Stimulated activated CD4-positive, alpha-beta T cell treated with anti-CD3 and anti-CD28 coated beads, Interleukin-15, amount 100 ng/mL, for 24 hours (primary cell): Measurements from ENCODE around the gene ATPAF1.

Source experiments
- DNase-seq: peaks from one replicate; pipeline ENCODE4 v3.0.0-alpha.2; 2020

ATPAF1 gene

DNA sequence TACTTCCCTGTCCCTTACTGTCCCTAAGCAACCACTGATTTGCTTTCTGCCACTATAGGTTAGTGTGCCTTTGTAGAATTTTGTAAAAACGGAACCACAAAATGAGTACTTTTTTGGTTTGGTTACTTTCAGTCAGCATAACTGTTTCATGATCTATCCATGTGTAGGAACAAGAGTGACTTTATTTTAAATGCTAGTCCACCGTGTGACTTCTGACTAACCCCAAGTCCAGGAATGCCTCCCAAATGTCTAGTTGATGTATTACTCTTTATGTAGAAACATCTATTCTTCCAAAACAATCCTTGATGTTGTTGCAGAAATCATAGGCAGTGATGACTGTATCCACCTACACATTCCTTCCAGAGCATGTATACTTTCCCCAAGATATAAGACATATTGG lies 21.3 kb downstream of the ATPAF1 start:
- DNase-seq = no peak

DNA sequence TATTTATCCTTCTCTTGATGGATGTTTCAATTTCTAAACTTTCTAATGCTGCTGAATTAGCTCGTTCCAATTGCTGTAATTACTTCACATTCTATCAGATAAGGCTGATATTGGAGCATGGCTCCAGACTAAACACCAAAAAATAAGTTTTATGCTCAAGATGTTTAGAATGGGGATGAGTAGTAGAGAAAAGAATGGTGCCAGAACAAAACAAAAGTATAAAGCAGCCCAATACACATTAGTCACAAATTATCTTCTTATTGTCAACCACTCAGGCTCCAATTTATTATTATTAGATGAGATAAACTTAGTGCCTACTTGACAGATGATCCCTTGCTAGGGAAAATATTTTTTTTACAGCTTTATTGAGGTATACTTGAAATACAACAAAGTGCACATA lies 21.8 kb downstream of the ATPAF1 start:
- DNase-seq = no peak

DNA sequence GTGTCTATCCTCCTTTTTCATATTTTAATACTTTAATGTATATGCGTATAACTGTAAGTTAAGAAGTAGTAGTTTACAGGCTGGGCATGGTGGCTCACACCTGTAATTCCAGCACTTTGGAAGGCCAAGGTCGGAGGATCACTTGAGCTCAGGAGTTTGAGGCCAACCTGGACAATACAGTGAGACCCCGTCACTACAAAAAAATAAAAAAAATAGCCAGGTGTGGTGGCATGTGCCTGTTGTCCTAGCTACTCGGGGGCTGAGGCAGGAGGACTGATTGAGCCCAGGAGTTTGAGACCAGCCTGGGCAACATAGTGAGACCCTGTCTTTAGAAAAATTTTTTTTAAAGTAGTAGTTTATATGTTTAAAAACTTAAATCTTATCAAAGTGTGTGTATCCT lies 22.3 kb downstream of the ATPAF1 start:
- DNase-seq = no peak

DNA sequence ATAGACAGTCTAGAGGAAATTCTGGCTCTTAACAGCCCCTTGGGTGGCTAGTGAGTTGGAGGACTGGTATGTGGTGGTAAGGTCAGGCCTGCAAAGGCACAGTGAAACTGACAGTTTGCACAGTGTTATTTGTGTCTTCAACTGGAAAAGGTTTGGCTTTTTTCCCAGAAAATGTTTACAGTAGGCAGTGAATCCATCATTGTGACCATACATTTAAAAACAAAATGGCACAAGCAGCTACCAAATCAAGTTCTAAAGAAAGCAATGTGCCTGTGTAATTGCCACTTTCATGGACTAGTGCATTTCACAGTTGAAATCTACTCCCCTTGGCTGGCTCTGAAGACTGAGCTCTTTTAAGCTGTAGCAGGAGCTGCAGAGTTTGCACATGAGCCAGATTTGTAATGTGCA lies 24.8 kb downstream of the ATPAF1 start:
- no peak for DNase-seq

DNA sequence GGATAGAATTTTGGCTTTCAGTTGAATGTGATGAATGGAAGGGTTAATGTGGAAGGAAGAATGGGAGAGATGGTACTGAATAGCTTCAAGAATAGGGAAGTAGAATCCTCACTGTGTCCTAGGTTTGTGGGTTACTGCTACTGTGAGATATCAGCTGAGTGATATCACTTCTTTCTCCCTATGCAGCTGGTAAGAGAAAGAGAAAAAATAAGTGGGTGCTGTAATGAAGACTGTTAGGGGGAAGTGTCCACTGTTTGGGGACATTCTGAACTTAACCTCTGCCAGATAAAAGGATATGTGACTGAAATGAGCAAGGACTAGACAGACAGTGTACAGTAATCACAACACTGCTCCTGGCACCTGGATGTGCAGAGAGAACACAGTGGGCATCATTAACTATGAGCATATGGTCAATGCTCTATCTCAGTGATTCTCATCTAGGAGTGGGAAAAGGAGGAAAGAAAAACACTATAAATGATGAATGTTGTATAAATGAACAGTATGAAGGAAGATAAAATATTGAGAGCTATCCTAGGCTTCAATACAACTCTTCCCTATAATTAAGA lies 26.0 kb downstream of the ATPAF1 start:
- DNase-seq = no peak

DNA sequence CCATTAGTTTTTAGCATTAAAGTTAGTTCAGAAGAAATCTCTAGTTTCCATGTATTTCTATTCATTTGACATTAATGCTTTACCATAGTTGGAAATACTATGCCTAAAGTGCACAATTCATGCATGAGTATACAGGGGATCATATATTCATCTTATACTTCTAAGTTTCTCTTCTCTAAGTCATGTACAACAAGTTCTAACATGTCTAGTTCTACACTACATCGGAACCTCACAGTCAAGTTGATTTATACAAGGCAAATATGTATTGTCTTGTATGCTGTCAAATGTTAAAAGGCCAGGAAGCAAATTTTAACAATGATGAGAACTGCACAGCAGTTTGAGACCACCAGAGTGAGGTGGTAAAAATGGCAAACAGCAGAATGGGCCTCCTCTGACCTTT lies 28.6 kb downstream of the ATPAF1 start:
- DNase-seq = no peak

DNA sequence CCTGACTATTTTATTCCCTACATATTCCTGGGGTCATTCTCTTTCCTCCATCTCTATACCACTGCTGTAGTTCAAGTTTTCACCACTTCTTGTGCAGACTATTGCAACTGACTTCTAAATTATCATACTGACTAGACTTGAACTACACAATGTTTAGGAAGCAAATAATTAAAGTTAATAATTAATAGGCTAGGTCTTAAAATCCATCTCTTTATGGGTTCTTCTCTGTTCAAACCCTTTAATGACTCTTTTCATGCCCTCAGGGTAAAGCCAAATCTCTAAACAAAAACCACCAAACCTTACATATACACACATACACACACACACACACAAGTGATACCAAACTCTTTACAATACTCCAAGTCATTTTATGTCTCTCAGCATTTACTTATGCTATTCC lies 29.2 kb downstream of the ATPAF1 start:
- no peak for DNase-seq

DNA sequence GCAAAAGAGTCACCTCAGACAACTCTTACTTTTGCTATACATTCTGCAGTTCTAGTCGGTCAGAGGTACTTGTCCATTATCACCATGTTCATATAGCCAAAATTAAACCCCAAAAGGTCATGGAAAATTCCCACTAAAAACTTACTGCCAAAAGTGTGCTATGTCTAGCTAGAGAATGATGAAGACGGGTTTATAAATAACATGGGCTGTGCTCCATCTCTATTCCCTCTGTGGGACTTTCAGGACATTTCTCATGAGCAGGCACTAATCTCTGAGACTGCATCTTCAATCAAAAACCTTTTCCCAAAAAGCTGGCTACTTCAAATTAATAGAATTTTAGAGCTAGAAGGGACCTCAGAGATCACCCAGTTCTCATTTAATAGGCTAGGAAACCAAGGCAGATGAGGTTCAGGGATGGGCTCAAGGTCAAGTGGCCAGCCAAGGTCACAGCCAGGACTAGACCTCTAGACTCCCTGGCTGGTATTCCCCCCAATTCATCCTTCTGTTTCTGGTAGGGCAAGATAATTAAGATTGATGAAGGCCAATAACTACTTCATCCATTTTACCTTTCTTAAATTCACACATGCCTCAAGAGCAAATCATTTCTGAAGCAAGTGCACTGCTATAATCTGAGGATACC lies 30.6 kb downstream of the ATPAF1 start:
- DNase-seq = no peak

DNA sequence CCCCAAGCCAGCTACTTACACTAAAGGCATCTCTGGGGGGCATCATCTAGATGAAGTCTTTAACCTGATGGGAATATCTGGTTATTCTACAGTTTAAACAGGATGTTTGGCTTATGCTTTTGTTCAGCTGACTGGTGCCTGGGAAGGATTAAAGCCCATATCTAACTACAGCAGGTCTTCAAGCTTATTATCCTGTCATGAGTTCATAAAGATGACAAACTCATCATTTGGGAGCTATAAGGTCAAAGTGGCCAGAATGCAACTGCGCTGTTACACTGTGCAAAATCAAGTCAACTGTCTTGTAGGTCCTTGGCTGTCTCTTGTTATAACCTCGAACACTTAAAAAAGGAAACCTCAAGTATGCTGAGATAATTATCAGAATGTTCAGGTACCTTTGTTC lies 33.0 kb downstream of the ATPAF1 start:
- no peak for DNase-seq

DNA sequence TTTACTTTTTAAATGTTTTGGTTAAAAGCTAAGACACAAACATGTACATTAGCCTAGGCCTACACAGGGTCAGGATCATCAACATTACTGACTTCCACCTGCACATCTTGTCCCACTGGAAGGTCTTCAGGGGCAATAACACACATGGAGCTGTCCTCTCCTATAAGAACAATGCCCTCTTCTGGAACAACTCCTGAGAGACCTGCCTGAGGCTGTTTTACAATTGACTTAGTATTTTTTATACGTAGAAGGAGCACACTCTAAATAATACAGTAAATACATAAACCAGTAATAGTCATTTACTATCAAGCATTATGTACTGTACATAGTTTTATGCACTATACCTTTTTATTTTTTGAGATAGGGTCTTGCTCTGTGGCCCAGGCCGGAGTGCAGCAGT lies 37.4 kb downstream of the ATPAF1 start:
- DNase-seq = no peak

DNA sequence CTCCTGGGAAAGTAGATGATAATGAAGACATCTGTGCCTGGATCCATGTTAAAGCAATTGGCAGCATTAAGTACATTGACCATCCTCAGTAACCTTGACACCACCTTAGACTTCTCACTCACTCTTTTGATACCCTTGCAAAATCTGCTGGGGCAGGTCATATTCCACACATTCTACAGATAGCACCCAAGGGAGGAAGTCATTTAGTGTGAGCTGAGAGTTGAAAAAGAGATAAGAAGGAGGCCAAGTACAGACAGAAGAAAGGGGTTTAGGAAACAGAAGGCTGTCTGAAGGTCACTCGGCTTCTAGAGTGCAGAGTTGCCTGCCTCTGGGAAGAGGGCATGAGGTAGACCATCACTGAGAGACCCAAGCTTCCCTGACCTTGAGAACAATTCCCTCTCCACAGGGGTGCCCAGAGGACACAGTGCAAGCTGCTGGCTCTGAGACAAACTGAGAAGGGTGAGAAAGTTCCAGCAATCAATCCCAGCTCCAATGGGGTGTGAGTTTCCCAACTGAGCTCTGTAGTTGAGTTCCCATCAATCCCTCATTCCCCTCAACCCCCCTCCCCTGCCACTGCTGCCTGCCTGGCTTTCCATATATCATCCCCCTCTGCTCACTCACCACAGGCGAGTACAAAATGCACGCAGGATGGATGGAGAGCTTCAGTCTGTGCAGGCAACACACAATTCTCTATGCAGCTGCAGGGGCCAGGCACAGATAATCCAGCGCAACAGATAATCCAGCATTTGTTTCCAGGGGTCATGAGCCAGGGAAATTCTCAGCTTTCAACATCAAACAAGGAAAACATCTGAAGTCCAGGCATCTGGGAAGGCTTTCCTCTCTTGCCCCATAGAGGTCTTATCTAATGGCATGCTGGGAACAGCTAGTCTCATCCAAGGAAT lies 44.2 kb downstream of the ATPAF1 start:
- no peak for DNase-seq

DNA sequence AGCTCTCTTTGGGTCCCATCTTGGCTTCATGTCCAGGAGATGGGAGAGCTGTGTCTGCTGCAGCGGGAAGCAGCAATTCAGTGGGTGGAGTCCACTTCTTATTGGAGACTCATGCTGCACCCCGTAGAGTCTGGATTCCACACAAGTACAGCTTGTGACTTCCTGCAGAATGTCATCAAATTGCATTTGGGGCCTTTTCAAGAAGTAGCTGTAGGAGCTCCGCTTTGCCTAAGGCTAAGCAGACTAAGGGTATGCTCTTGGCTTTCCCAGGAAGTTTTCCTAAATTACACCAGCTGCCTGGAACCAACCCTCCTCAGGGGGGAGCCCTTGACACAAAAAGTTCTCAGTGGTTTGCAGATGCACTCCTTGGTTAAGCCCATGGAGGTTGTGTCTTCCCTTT lies 45.8 kb downstream of the ATPAF1 start:
- DNase-seq = no peak

DNA sequence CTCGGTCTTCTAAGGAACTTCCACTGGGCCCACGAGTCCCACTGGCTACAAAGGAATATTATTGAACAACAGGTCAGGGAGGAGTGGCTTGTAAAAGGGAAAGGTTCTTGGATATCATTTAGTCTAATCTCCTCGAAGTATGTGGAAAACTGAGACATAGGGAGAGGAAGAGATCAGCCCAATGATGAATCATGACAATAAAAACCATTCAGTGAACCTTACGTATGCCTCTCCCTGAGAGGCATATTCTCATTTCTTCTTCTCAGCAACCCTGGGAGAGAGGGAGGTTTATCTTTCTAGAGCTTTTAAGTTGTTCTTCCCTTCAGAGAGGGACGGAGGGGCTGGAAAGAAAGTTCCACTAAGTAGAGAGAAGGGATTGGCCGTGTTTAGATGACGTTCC lies 46.2 kb downstream of the ATPAF1 start:
- DNase-seq = no peak

DNA sequence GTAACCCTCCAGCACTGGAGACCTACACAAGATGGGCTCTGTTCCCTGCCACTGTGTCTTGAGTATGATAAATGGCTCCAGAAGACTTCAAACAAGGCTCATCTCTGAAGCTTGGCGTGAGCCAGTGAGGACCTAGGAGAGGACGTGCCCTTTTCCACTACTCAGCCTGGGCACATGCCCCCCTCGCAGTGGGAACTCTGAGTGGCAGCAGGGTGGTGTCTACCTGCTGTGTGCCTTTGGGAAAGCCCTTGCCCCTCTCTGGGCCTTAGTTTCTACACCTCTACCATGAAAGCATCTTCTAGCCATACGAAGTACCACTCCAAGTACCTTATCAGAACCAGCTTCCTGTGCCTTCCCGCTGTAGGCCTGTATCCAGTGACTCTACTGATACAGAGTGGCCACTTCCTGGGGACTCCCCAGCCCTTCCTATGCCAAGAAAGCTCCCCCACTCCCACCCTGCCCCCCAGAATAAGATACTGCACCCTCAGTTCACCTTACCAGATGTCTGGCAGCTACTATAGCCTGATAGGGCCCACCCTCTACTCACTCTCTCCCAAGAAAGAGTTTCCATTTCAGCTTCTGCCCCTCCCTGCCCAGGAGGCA lies 48.4 kb downstream of the ATPAF1 start:
- DNase-seq = no peak

DNA sequence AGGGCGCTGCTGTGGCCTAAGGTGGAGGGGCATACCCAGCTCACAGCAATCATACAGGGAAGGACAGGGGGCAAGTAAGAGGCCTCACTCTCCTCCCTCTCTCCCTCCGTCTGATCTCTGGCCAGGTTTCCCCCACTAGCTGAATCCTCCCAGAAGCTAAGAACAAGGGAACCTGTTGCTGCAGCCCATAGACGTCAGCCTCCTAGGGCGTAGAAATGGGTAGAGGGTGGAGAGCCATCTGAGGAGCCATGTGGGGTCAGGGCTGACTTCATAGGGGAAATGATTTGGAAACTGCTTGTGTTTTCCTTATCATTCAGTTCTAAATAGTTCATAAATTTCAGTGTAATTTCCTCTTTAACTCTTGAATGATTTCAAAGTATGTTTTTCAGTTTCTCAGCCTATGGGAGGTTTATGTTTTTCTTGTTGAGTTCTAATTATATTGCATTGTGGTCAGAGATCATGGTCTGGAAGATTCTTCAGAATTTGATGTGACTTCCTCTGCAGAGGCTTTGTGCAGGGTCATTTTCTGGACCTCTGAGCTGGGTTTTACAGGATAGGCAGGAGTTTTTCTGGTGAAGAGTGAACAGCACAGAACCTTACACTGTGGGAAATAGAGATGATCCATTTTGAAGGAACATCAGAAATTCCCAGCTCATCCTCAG lies 49.3 kb downstream of the ATPAF1 start:
- no peak for DNase-seq

DNA sequence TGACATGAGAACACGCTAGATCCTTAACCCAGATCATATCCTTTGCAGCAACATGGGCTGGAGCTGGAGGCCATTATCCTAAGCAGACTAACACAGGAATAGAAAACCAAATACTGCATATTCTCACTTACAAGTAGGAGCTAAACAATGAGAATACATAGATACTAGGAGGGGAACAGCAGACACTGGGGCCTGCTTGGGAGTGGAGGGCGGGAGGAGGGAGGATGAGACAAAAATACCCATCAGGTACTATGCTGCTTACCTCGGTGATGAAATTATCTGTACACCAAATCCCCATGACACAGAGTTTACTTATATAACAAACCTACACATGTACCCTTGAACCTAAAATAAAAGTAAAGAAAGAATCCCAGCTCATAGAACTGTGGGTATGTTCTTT lies 50.3 kb downstream of the ATPAF1 start:
- DNase-seq = no peak

DNA sequence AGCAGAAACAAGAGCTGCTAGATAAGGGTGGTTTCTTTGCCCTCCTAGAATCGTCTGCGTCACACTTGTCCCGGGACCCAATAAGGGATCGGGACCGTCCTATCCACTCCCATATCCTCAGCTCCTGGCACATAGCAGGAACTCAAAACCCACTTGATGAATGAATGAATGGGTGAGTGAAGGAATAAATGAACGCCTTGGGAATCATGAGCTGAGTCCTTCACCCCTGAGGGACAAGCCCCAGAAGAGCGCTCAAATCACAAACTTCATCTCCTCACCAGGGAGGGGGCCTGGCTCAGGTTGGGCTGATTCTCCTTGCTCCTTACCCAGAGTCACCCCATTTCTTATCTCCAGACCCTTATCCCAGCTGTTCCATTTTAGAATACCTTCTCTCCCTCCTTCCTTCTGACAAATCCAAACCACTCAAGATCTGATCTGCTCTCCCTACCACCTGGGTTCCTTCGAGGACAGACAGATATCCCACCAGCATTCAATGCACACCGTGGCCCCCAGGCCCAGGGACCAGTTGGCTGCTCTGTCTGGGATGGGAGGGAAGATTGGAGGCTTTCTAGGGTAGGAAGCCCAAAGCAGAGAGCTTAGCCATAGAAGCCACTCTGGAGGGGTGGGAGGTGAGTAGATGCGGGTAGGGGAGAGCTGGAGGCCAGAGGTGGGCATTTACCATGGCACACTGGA lies 50.9 kb downstream of the ATPAF1 start:
- no peak for DNase-seq

DNA sequence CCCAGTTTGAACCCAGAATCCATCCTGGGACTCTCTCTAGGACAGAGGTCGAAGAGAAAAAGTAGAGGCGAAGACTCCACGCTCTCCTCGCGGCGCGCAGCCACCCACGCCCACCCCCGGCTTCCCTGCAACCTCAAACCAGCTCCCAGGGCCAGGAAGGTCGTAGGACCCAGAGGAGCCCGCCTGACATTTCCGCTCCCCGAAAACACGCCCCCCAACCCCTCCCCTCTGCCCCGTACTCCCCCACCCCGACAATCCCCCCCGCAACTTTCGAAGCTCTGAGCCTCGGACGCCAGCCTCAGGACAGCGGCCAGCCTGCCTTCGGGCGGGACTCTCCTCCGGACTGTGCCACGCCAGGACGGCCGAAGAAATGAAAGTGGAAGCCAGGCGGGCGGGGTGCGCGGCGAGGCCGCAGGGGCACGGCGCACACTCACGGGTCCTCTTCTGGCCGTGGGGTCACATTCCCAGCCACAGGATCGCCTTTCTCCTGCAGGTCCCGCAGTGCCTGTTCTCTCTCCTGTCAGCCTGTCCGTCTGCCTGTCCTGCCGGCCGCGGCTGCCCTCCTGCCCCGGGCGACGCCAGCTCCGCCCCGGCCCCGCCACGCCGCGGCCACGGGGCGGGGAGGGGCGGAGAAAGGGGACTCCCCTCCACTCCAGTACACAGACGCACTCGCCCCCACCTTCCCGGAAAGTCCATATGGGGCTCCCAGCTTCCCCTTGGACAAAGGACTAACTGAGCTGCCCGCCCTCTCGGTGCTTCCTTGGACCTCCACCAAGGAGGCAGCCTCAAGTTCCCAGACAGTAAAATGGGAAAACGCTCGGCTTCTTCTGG lies 51.7 kb downstream of the ATPAF1 start, which contains the start of gene MOB3C:
Gene MOB3C, minus strand, starts transcription at position 535 of the 831 bp plus-strand sequence. CDS start 3,490 bp downstream, outside the sequence.
- peak; percentile 77 for DNase-seq

DNA sequence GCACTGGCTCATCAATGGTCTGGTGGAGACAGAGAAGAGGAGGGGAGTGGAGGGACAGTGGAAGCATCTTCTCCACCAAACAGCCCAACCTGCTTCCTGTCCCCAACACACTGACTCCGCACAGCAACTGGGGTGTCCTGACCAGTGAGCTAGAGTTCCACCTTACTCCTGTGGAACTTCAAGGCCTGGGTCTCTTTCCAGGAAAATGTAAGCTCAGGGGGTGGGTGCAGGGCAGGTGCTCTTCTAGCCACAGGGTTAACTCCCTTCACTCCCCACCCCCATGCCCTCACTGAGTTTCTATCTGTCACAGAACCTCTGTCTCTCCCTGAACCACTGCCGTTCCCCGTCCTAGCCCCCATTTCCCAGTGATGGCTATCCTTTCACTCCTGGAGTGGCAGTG lies 52.4 kb downstream of the ATPAF1 start:
- DNase-seq = peak; percentile 37

DNA sequence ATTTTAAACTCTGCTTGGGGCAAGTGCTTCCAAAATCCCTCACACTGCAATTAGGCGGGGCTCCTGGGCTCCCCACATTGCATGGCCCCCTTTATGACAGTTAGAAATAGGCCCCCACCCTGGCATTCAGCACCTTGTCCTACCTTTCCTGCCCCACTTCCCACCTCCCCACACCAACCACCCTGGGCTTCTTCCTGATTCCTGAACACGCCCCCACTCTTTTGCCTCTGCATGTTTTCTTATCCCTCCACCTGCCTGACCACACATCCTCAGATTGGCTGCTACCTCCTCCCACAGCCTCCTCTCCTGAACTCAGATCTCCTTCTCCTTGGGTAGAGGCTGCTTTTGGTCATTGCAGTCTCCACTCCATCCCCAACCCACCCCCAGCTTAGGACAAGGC lies 53.1 kb downstream of the ATPAF1 start:
- no peak for DNase-seq

DNA sequence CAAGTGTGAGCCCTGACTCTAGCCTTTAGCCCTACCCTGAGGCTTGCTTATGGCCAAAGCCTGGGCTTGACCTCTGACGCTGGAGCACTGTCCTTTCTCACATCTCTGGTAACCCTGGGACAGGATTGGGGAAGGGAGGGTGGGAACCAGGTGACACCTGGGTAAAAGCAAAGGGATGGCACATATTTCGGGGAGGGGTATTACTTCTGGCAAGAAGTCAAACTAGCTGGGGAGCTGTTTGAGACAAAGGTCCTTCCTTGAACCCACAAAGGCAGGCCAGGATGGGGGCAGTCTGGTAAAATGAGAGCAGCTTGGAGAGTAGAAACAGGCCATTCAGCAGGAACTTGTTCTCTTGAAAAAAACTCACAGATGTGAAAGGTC lies 53.6 kb downstream of the ATPAF1 start:
- DNase-seq = no peak
